ENCODE results near the gene CIAO3. TPM values are rescaled to one million over a fixed set of nuclear protein-coding genes. Genes with fewer than 3 reads are reported as not detected.
A peak's percentile ranks its signal among the peaks of the same experiment; 100 is the strongest.

Gene CIAO3
- polyA plus RNA-seq, 1 experiment: 23.1 TPM

- peaks cover 21% of the 10 kb centered on the region for H3K36me3 ChIP-seq (ENCODE audit: control insufficient read depth, insufficient read depth, low read length)
- DNase-seq (ENCODE audit: low read depth): no peak
- POLR2A ChIA-PET: no interaction called here
- TF ChIP-seq, protein P1, sequence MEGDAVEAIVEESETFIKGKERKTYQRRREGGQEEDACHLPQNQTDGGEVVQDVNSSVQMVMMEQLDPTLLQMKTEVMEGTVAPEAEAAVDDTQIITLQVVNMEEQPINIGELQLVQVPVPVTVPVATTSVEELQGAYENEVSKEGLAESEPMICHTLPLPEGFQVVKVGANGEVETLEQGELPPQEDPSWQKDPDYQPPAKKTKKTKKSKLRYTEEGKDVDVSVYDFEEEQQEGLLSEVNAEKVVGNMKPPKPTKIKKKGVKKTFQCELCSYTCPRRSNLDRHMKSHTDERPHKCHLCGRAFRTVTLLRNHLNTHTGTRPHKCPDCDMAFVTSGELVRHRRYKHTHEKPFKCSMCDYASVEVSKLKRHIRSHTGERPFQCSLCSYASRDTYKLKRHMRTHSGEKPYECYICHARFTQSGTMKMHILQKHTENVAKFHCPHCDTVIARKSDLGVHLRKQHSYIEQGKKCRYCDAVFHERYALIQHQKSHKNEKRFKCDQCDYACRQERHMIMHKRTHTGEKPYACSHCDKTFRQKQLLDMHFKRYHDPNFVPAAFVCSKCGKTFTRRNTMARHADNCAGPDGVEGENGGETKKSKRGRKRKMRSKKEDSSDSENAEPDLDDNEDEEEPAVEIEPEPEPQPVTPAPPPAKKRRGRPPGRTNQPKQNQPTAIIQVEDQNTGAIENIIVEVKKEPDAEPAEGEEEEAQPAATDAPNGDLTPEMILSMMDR (IDR thresholded peaks at IDR 0.05; ENCODE audit: insufficient read depth, low read depth, low read length): no peak
- peak overlapping the region; percentile 69 for H3K4me3 ChIP-seq (ENCODE audit: low read depth, low read length)
- CTCF ChIA-PET: interaction anchor here (1.3 to 4.5 kb wide), 4 partner anchors 13 to 60 kb away, joined by 3 to 20 read pairs (median 6); partner anchors contain the start of genes CIAO3 and RHOT2
- H3K27me3 ChIP-seq (ENCODE audit: control insufficient read depth, insufficient read depth, low read length): no peaks in the 10 kb centered on the region
Observed at GRCh38 chr16:680625-680945, 60.2 kb downstream of the CIAO3 start.

DNA sequence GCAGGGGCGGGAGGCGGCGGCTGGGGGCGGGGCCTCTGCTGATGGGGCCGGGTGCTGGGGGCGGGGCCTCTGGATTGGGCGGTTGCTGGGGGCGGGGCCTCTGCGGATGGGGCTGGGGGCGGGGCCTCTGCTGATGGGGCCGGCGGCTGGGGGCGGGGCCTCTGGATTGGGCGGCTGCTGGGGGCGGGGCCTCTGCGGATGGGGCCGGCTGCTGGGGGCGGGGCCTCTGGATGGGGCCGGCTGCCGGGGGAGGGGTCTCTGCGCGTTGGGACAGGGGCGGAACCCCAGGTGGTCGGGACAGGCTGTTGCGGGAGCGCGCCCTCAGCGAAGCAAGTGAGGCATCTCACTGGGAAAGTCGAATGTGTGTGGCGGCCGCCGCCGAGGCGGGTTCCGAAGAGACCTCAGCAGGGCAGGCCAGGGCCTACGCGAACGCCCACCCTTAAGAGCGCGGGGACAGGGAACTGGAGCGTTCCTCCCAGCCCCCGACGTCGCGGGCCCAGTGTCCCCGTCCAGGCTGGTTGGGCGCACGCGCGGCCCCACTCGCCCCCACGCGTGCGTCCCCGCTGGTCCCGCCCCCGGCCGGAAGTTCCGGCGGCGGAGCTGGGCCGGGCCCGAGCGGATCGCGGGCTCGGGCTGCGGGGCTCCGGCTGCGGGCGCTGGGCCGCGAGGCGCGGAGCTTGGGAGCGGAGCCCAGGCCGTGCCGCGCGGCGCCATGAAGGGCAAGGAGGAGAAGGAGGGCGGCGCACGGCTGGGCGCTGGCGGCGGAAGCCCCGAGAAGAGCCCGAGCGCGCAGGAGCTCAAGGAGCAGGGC is 60.8 kb downstream of the CIAO3 start, which contains the start of gene STUB1:
STUB1 (plus strand) TSS at position 597 of the 811 bp plus-strand sequence; CDS start at position 713, 116 bp downstream.
- Histone ChIP-seq H3K27me3 (ENCODE audit: control insufficient read depth, insufficient read depth, low read length) (no peaks in the 10 kb centered on the region), H3K36me3 (ENCODE audit: control insufficient read depth, insufficient read depth, low read length) (peaks cover 19% of the 10 kb centered on the region), H3K4me3 (ENCODE audit: low read depth, low read length) (peak within 1 kb of the TSS; percentile 69)
- TF ChIP-seq, protein P1 (IDR thresholded peaks at IDR 0.05; ENCODE audit: insufficient read depth, low read depth, low read length): no peak
- DNase-seq (ENCODE audit: low read depth): peak; percentile 23
- CTCF ChIA-PET: interaction anchor here (0.6 to 4.5 kb wide), 4 partner anchors 10 to 61 kb away, joined by 3 to 20 read pairs (median 5); partner anchors contain the start of genes CIAO3 and RHOT2
- POLR2A ChIA-PET: interaction anchor here (0.9 kb wide), 1 partner anchor 46 kb away, joined by 14 read pairs; no protein-coding TSS in a partner anchor

Small RNAs within 50 kb of the gene (small RNA-seq; reads per million reads assigned to genes)
- gene MIR662 (ENCODE audit: insufficient read length, low read depth, low replicate concordance): not detected

Other genes starting within 250 kb of the CIAO3 start
- 8.4 and 12.9 TPM in 2 replicates for gene CAPN15, start 213.3 kb downstream of the CIAO3 start, polyA plus RNA-seq (2011; rRNA removed)
- gene PRR35, start 180.6 kb downstream of the CIAO3 start, polyA plus RNA-seq (2011; rRNA removed): not detected in 2 replicates
- gene NHLRC4, start 174.0 kb downstream of the CIAO3 start, polyA plus RNA-seq (2011; rRNA removed): 0.31 and 0.66 TPM in 2 replicates
- gene PIGQ, start 171.0 kb downstream of the CIAO3 start, polyA plus RNA-seq (2011; rRNA removed): 15.4 and 26.6 TPM in 2 replicates
- 6.5 and 7.6 TPM in 2 replicates for gene RAB40C, start 150.9 kb downstream of the CIAO3 start, polyA plus RNA-seq (2011; rRNA removed)
- gene WFIKKN1, start 110.0 kb downstream of the CIAO3 start, polyA plus RNA-seq (2011; rRNA removed): not detected in 2 replicates
- gene METTL26, start 104.7 kb downstream of the CIAO3 start, polyA plus RNA-seq (2011; rRNA removed): 77.2 and 105 TPM in 2 replicates
- 10.6 and 16.5 TPM in 2 replicates for gene MCRIP2, start 99.2 kb downstream of the CIAO3 start, polyA plus RNA-seq (2011; rRNA removed)
- 6.2 and 10.0 TPM in 2 replicates for gene WDR90, start 91.6 kb downstream of the CIAO3 start, polyA plus RNA-seq (2011; rRNA removed)
- 37.1 and 81.7 TPM in 2 replicates for gene RHOT2, start 72.9 kb downstream of the CIAO3 start, polyA plus RNA-seq (2011; rRNA removed)
- gene RHBDL1, start 65.3 kb downstream of the CIAO3 start, polyA plus RNA-seq (2011; rRNA removed): 0.74 and 1.3 TPM in 2 replicates
- gene STUB1, start 60.6 kb downstream of the CIAO3 start, polyA plus RNA-seq (2011; rRNA removed): 75.9 and 148 TPM in 2 replicates
- 54.8 and 91.8 TPM in 2 replicates for gene JMJD8, start 56.7 kb downstream of the CIAO3 start, polyA plus RNA-seq (2011; rRNA removed)
- gene WDR24, start 50.6 kb downstream of the CIAO3 start, polyA plus RNA-seq (2011; rRNA removed): 2.2 and 3.7 TPM in 2 replicates
- gene FBXL16, start 35.2 kb downstream of the CIAO3 start, polyA plus RNA-seq (2011; rRNA removed): 0.32 and 0.67 TPM in 2 replicates
- 33.7 and 40.3 TPM in 2 replicates for gene METRN, start 25.9 kb downstream of the CIAO3 start, polyA plus RNA-seq (2011; rRNA removed)
- 7.7 and 10.7 TPM in 2 replicates for gene ANTKMT, start 19.9 kb downstream of the CIAO3 start, polyA plus RNA-seq (2011; rRNA removed)
- gene CCDC78, start 14.6 kb downstream of the CIAO3 start, polyA plus RNA-seq (2011; rRNA removed): 0.77 and 2.4 TPM in 2 replicates
- gene HAGHL, start 13.9 kb downstream of the CIAO3 start, polyA plus RNA-seq (2011; rRNA removed): 4.3 and 7.0 TPM in 2 replicates
- 0.25 and 0.67 TPM in 2 replicates for gene MSLN, start 19.7 kb upstream of the CIAO3 start, polyA plus RNA-seq (2011; rRNA removed)
- 13.7 and 24.7 TPM in 2 replicates for gene RPUSD1, start 47.4 kb upstream of the CIAO3 start, polyA plus RNA-seq (2011; rRNA removed)
- 2.6 and 6.1 TPM in 2 replicates for gene CHTF18, start 47.6 kb upstream of the CIAO3 start, polyA plus RNA-seq (2011; rRNA removed)
- not detected in 2 replicates for gene GNG13, start 59.7 kb upstream of the CIAO3 start, polyA plus RNA-seq (2011; rRNA removed)
- gene LMF1, start 230.0 kb upstream of the CIAO3 start, polyA plus RNA-seq (2011; rRNA removed): 14.8 and 28.9 TPM in 2 replicates
- 0.04 TPM in 2 replicates for gene SOX8, start 240.8 kb upstream of the CIAO3 start, polyA plus RNA-seq (2011; rRNA removed)